ENCODE data around the gene SLIT3. TPM values are rescaled to one million over a fixed set of nuclear protein-coding genes. Genes with fewer than 3 reads are reported as not detected.

SLIT3 gene
- total and polyA plus RNA-seq, 2 experiments from 2014 or later = 58.4 to 96.7 TPM

GRCh38 chr5:168755548-168756093 is 545.3 kb downstream of the SLIT3 start:
- H2AFZ ChIP-seq = no peak overlapping the region
- H3K36me3 ChIP-seq (replicated peaks; ENCODE audit: insufficient read depth, low read depth) = no peaks in the 10 kb centered on the region
- H3K27ac ChIP-seq = no peak overlapping the region
- 81% methylated on average over 7 of the region's 7 CpGs for WGBS (ENCODE audit: low lambda C conversion rate, missing lambda C conversion rate)
- peaks cover 5% of the 10 kb centered on the region for H3K4me1 ChIP-seq (ENCODE audit: insufficient read depth)
- H3K4me2 ChIP-seq = no peak overlapping the region
- TF ChIP-seq CTCF (IDR thresholded peaks at IDR 0.05; ENCODE audit: poor library complexity) (no peak), EZH2 (IDR thresholded peaks at IDR 0.05; ENCODE audit: borderline replicate concordance) (no peak), EZH2phosphoT487 (IDR thresholded peaks at IDR 0.05; ENCODE audit: low read depth, severe bottlenecking, unreplicated experiment) (no peak)
- no peaks in the 10 kb centered on the region for H3K9me2 ChIP-seq (replicated peaks; ENCODE audit: insufficient read depth)
- no peaks in the 10 kb centered on the region for H3K27me3 ChIP-seq
- no peaks in the 10 kb centered on the region for H3K9me3 ChIP-seq (ENCODE audit: low read depth)
- H3K4me3 ChIP-seq = no peak overlapping the region
- DNase-seq (ENCODE audit: low spot score) = no peak
- no peaks in the 10 kb centered on the region for H4K20me1 ChIP-seq (ENCODE audit: insufficient read depth, poor library complexity, severe bottlenecking)
- H3K79me2 ChIP-seq = no peaks in the 10 kb centered on the region

DNA sequence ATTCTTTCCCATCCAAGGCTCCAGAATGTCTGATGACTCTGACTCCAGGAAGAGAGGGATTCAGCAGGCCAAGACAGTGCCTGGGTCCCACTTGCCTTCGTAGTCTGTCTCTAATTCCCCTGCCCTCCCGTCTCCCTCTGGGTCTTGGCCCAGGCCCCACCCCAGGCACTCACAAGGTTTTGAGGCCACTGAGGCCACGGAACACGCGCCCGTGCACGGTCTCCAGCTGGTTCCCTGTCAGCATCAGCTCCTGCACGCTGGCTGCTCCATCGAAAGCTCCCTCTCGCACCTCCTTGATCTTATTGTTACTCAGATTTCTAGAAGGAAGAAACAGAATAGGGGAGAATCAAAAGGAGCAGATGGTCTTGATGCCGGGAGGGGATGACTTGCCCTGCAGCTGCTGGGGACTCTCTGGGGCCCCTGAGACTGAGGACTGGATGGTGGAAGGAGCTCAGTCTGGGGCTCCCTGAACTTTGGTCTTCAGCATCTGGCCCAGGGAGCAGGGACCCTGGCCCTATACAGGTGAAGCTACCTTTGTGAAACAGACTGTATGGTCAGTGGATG is 547.2 kb downstream of the SLIT3 start:
- H3K36me3 ChIP-seq (replicated peaks; ENCODE audit: insufficient read depth, low read depth) = no peaks in the 10 kb centered on the region
- DNase-seq (ENCODE audit: low spot score) = no peak
- H3K9me2 ChIP-seq (replicated peaks; ENCODE audit: insufficient read depth) = no peaks in the 10 kb centered on the region
- TF ChIP-seq EZH2phosphoT487 (IDR thresholded peaks at IDR 0.05; ENCODE audit: low read depth, severe bottlenecking, unreplicated experiment) (no peak), CTCF (IDR thresholded peaks at IDR 0.05; ENCODE audit: poor library complexity) (no peak), EZH2 (IDR thresholded peaks at IDR 0.05; ENCODE audit: borderline replicate concordance) (no peak)
- H4K20me1 ChIP-seq (ENCODE audit: insufficient read depth, poor library complexity, severe bottlenecking) = no peaks in the 10 kb centered on the region
- 94% methylated on average over 11 of the region's 11 CpGs for WGBS (ENCODE audit: low lambda C conversion rate, missing lambda C conversion rate)
- H3K9me3 ChIP-seq (ENCODE audit: low read depth) = no peaks in the 10 kb centered on the region
- H3K4me2 ChIP-seq = no peak overlapping the region
- H2AFZ ChIP-seq = no peak overlapping the region
- no peak overlapping the region for H3K27ac ChIP-seq
- H3K4me3 ChIP-seq = no peak overlapping the region
- H3K4me1 ChIP-seq (ENCODE audit: insufficient read depth) = peaks cover 5% of the 10 kb centered on the region
- H3K79me2 ChIP-seq = no peaks in the 10 kb centered on the region
- no peaks in the 10 kb centered on the region for H3K27me3 ChIP-seq

DNA sequence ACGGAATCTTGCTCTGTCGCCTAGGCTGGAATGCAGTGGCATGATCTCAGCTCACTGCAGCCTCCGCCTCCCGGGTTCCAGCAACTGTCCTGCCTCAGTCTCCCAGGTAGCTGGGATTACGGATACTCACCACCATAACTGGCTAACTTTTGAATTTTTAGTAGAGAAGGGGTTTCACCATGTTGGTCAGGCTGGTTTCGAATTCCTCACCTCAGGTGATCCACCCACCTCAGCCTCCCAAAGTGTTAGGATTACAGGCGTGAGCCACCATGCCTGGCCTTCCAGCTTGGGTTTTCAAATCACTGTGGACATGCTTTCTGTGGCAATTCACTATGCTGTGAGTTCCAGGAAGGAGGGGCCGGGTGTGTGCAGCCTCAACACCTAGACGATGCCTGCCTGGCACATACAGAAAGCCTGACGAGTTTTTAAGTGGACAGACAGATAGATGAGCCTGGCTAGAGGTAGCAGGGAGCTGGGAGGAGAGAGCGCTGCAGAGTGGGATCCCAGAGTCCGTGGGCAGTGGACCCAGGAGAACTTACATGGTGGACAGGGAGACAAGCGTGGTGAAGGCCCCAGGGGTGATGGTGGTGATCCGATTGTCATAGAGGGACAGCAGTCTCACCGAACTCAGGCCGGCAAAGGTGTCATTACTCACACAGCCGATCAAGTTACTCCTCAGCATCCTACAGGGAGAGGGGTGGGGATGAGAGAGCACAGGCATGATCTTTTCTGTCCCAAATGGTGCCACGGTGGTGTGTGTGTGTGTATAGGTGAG is 548.3 kb downstream of the SLIT3 start:
- WGBS (ENCODE audit: low lambda C conversion rate, missing lambda C conversion rate) = 85% methylated on average over 18 of the region's 18 CpGs
- no peak for DNase-seq (ENCODE audit: low spot score)
- Histone ChIP-seq H3K4me1 (ENCODE audit: insufficient read depth) (peaks cover 5% of the 10 kb centered on the region), H3K79me2 (no peaks in the 10 kb centered on the region), H3K4me3 (no peak overlapping the region), H3K4me2 (no peak overlapping the region), H2AFZ (no peak overlapping the region), H3K9me2 (replicated peaks; ENCODE audit: insufficient read depth) (no peaks in the 10 kb centered on the region), H3K9me3 (ENCODE audit: low read depth) (no peaks in the 10 kb centered on the region), H3K27me3 (no peaks in the 10 kb centered on the region), H3K36me3 (replicated peaks; ENCODE audit: insufficient read depth, low read depth) (no peaks in the 10 kb centered on the region), H4K20me1 (ENCODE audit: insufficient read depth, poor library complexity, severe bottlenecking) (no peaks in the 10 kb centered on the region), H3K27ac (no peak overlapping the region)
- TF ChIP-seq EZH2 (IDR thresholded peaks at IDR 0.05; ENCODE audit: borderline replicate concordance) (no peak), EZH2phosphoT487 (IDR thresholded peaks at IDR 0.05; ENCODE audit: low read depth, severe bottlenecking, unreplicated experiment) (no peak), CTCF (IDR thresholded peaks at IDR 0.05; ENCODE audit: poor library complexity) (no peak)
